ENCODE measurements around the gene EPS8. TPM values are rescaled to one million over a fixed set of nuclear protein-coding genes. Genes with fewer than 3 reads are reported as not detected.
"Not testable (repeated sequence)": the region's sequence is repeated elsewhere in the genome, so short reads cannot be mapped to it uniquely, and the experiment has no call there.

EPS8 gene
- total RNA-seq, 2 donors from 2014 or later: 6.7 to 8.1 TPM

- no peaks in the 10 kb centered on the region for H3K9me3 ChIP-seq (ENCODE audit: control insufficient read depth, low read length)
- Mint-ChIP-seq H3K9me3 (no peaks in the 10 kb centered on the region), H3K27ac (no peak overlapping the region), H3K36me3 (ENCODE audit: low read depth) (no peaks in the 10 kb centered on the region), H3K4me1 (peaks cover 12% of the 10 kb centered on the region), H3K27me3 (ENCODE audit: insufficient read depth) (no peaks in the 10 kb centered on the region), H3K4me3 (no peak overlapping the region)
- no peak for DNase-seq
- no peak overlapping the region for H3K4me3 ChIP-seq (ENCODE audit: low read length)
- TF ChIP-seq CTCF (conservative IDR thresholded peaks at IDR 0.05): no peak
- no peaks in the 10 kb centered on the region for H3K27me3 ChIP-seq (ENCODE audit: control insufficient read depth, insufficient read depth, low read length, poor library complexity, severe bottlenecking)
- no peak overlapping the region for H3K27ac ChIP-seq (ENCODE audit: low read depth, low read length)
- H3K36me3 ChIP-seq (ENCODE audit: control insufficient read depth, insufficient read depth, low read length): no peaks in the 10 kb centered on the region
- no peak overlapping the region for H3K9ac ChIP-seq (ENCODE audit: extremely low read depth, low read length, poor library complexity, severe bottlenecking)
- no peaks in the 10 kb centered on the region for H3K4me1 ChIP-seq (ENCODE audit: control insufficient read depth, insufficient read depth, low read length)
Observed at GRCh38 chr12:15752785-15753184, 36.4 kb downstream of the EPS8 start.

- DNase-seq: no peak
- no peak overlapping the region for H3K27ac ChIP-seq (ENCODE audit: low read depth, low read length)
- Mint-ChIP-seq H3K27ac (no peak overlapping the region), H3K4me3 (no peak overlapping the region), H3K36me3 (ENCODE audit: low read depth) (no peaks in the 10 kb centered on the region), H3K4me1 (peaks cover 9% of the 10 kb centered on the region), H3K9me3 (no peaks in the 10 kb centered on the region), H3K27me3 (ENCODE audit: insufficient read depth) (no peaks in the 10 kb centered on the region)
- H3K4me1 ChIP-seq (ENCODE audit: control insufficient read depth, insufficient read depth, low read length): no peaks in the 10 kb centered on the region
- no peaks in the 10 kb centered on the region for H3K9me3 ChIP-seq (ENCODE audit: control insufficient read depth, low read length)
- no peak overlapping the region for H3K9ac ChIP-seq (ENCODE audit: extremely low read depth, low read length, poor library complexity, severe bottlenecking)
- H3K4me3 ChIP-seq (ENCODE audit: low read length): no peak overlapping the region
- no peaks in the 10 kb centered on the region for H3K36me3 ChIP-seq (ENCODE audit: control insufficient read depth, insufficient read depth, low read length)
- 88% methylated on average over 1 to 2 of the region's 2 CpGs for WGBS, 2 experiments (ENCODE audit: insufficient coverage in 1 of 2, insufficient read length in 1 of 2)
- TF ChIP-seq CTCF (conservative IDR thresholded peaks at IDR 0.05): no peak
- H3K27me3 ChIP-seq (ENCODE audit: control insufficient read depth, insufficient read depth, low read length, poor library complexity, severe bottlenecking): no peaks in the 10 kb centered on the region
Observed at GRCh38 chr12:15751741-15752140, 37.4 kb downstream of the EPS8 start.

GRCh38 chr12:15749937-15750336 is 39.3 kb downstream of the EPS8 start:
- no peaks in the 10 kb centered on the region for H3K4me1 ChIP-seq (ENCODE audit: control insufficient read depth, insufficient read depth, low read length)
- no peaks in the 10 kb centered on the region for H3K9me3 Mint-ChIP-seq

GRCh38 chr12:15741870-15742269 is 47.3 kb downstream of the EPS8 start:
- not testable (repeated sequence) for H3K4me3 Mint-ChIP-seq; H3K27ac ChIP-seq (ENCODE audit: low read depth, low read length); H3K27ac Mint-ChIP-seq; H3K36me3 Mint-ChIP-seq (ENCODE audit: low read depth); H3K9me3 ChIP-seq (ENCODE audit: control insufficient read depth, low read length); H3K27me3 ChIP-seq (ENCODE audit: control insufficient read depth, insufficient read depth, low read length, poor library complexity, severe bottlenecking); H3K36me3 ChIP-seq (ENCODE audit: control insufficient read depth, insufficient read depth, low read length); DNase-seq; H3K4me3 ChIP-seq (ENCODE audit: low read length); H3K4me1 ChIP-seq (ENCODE audit: control insufficient read depth, insufficient read depth, low read length); H3K27me3 Mint-ChIP-seq (ENCODE audit: insufficient read depth); H3K9ac ChIP-seq (ENCODE audit: extremely low read depth, low read length, poor library complexity, severe bottlenecking); H3K4me1 Mint-ChIP-seq
- H3K9me3 Mint-ChIP-seq: peaks cover 21% of the 10 kb centered on the region
- 94% methylated on average over 3 of the region's 3 CpGs; no CpG with 5 or more reads in 1 of the 2 experiments for WGBS, 2 experiments (ENCODE audit: insufficient coverage in 1 of 2, insufficient read length in 1 of 2)

More at GRCh38 chr12:15749937-15750336, 39.3 kb downstream of the EPS8 start:
- Histone ChIP-seq H3K36me3 (ENCODE audit: control insufficient read depth, insufficient read depth, low read length) (no peaks in the 10 kb centered on the region), H3K27ac (ENCODE audit: low read depth, low read length) (no peak overlapping the region), H3K9me3 (ENCODE audit: control insufficient read depth, low read length) (no peaks in the 10 kb centered on the region), H3K4me3 (ENCODE audit: low read length) (no peak overlapping the region), H3K9ac (ENCODE audit: extremely low read depth, low read length, poor library complexity, severe bottlenecking) (no peak overlapping the region), H3K27me3 (ENCODE audit: control insufficient read depth, insufficient read depth, low read length, poor library complexity, severe bottlenecking) (no peaks in the 10 kb centered on the region)
- 81 to 100% methylated on average over 1 to 4 of the region's 4 CpGs for WGBS, 2 experiments (ENCODE audit: insufficient coverage in 1 of 2, insufficient read length in 1 of 2)
- H3K4me3 Mint-ChIP-seq: no peak overlapping the region
- DNase-seq: no peak
- H3K36me3 Mint-ChIP-seq (ENCODE audit: low read depth): no peaks in the 10 kb centered on the region
- H3K27me3 Mint-ChIP-seq (ENCODE audit: insufficient read depth): no peaks in the 10 kb centered on the region
- H3K4me1 Mint-ChIP-seq: peaks cover 4% of the 10 kb centered on the region
- TF ChIP-seq CTCF (conservative IDR thresholded peaks at IDR 0.05): no peak
- H3K27ac Mint-ChIP-seq: no peak overlapping the region

Measured in endodermal cell (in vitro differentiated cells).